Progenitor cell of endocrine pancreas (in vitro differentiated cells): ENCODE data around the gene HORMAD2. TPM values are rescaled to one million over a fixed set of nuclear protein-coding genes. Genes with fewer than 3 reads are reported as not detected.

Source experiments
- DNase-seq: peaks from one replicate; pipeline ENCODE4 v3.0.0; 2021; ENCODE audit warnings: low spot score; ENCODE audit not compliant: unreplicated experiment
- H3K27ac Mint-ChIP-seq: 2 replicates; pipeline ENCODE4 v1.8.0; 2021; ENCODE audit warnings: mild to moderate bottlenecking, moderate library complexity, mixed read lengths
- H3K27me3 Mint-ChIP-seq: 2 replicates; pipeline ENCODE4 v1.8.0; 2021; ENCODE audit warnings: mixed read lengths
- H3K36me3 Mint-ChIP-seq: 2 replicates; pipeline ENCODE4 v1.8.0; 2022; ENCODE audit warnings: mixed read lengths; ENCODE audit not compliant: insufficient read depth
- H3K4me1 Mint-ChIP-seq: 2 replicates; pipeline ENCODE4 v1.8.0; 2021; ENCODE audit warnings: low read depth, mixed read lengths
- H3K4me3 Mint-ChIP-seq: 2 replicates; pipeline ENCODE4 v1.8.0; 2021; ENCODE audit warnings: low read depth, mild to moderate bottlenecking, moderate library complexity, mixed read lengths
- H3K9me3 Mint-ChIP-seq: 2 replicates; pipeline ENCODE4 v1.8.0; 2021; ENCODE audit warnings: low read depth, mixed read lengths
- CTCF ChIP-seq: fragments of 200-600 bp; sonication (generic); IDR thresholded peaks from one replicate; pipeline ENCODE4 v1.5.0; 2021; ENCODE audit warnings: antibody characterized with exemption, mild to moderate bottlenecking; ENCODE audit not compliant: unreplicated experiment
- total RNA-seq: library from RNA; stranded (reverse); gene quantifications from 2 replicates; pipeline ENCODE4 v1.2.1, GENCODE V29; 2021

Gene HORMAD2
- total RNA-seq, 1 donor from 2014 or later = not detected

GRCh38 chr22:30191040-30191701 is 110.9 kb downstream of the HORMAD2 start:
- no peaks in the 10 kb centered on the region for H3K9me3 Mint-ChIP-seq
- no peaks in the 10 kb centered on the region for H3K36me3 Mint-ChIP-seq
- peaks cover 14% of the 10 kb centered on the region for H3K27me3 Mint-ChIP-seq
- TF ChIP-seq CTCF = no peak
- no peak overlapping the region for H3K27ac Mint-ChIP-seq
- DNase-seq = no peak
- no peak overlapping the region for H3K4me3 Mint-ChIP-seq
- peaks cover 34% of the 10 kb centered on the region for H3K4me1 Mint-ChIP-seq

GRCh38 chr22:30192427-30192826 is 112.2 kb downstream of the HORMAD2 start:
- Mint-ChIP-seq H3K9me3 (no peaks in the 10 kb centered on the region), H3K36me3 (no peaks in the 10 kb centered on the region), H3K4me1 (peaks cover 35% of the 10 kb centered on the region), H3K4me3 (no peak overlapping the region), H3K27ac (no peak overlapping the region), H3K27me3 (peaks cover 14% of the 10 kb centered on the region)
- DNase-seq = no peak
- no peak for TF ChIP-seq CTCF

GRCh38 chr22:30193031-30193775 is 112.9 kb downstream of the HORMAD2 start:
- peaks cover 14% of the 10 kb centered on the region for H3K27me3 Mint-ChIP-seq
- peaks cover 32% of the 10 kb centered on the region for H3K4me1 Mint-ChIP-seq
- no peak overlapping the region for H3K4me3 Mint-ChIP-seq
- no peaks in the 10 kb centered on the region for H3K9me3 Mint-ChIP-seq
- no peaks in the 10 kb centered on the region for H3K36me3 Mint-ChIP-seq
- DNase-seq = no peak
- no peak overlapping the region for H3K27ac Mint-ChIP-seq
- TF ChIP-seq CTCF = no peak

GRCh38 chr22:30195245-30196140 is 115.2 kb downstream of the HORMAD2 start:
- H3K9me3 Mint-ChIP-seq = no peaks in the 10 kb centered on the region
- H3K27me3 Mint-ChIP-seq = peaks cover 12% of the 10 kb centered on the region
- peaks cover 32% of the 10 kb centered on the region for H3K4me1 Mint-ChIP-seq
- no peak for DNase-seq
- peak overlapping the region; percentile 96 for H3K27ac Mint-ChIP-seq
- peak overlapping the region; percentile 44 for H3K4me3 Mint-ChIP-seq
- no peak for TF ChIP-seq CTCF
- no peaks in the 10 kb centered on the region for H3K36me3 Mint-ChIP-seq
